HEK293 (cell line): Measurements from ENCODE around the gene CLDN24.

Experiments used
- CTCF ChIA-PET: fragments of 350-600 bp; formaldehyde crosslinking; extraction: SDS; loops from one replicate; lab custom pipeline; 2021; ENCODE audit warnings: antibody characterized with exemption; lab: Yijun Ruan, JAX
- POLR2A ChIA-PET: fragments of 300-600 bp; formaldehyde crosslinking; extraction: SDS; loops from one replicate; lab custom pipeline; 2020; ENCODE audit warnings: antibody characterized with exemption, inconsistent platforms; lab: Yijun Ruan, JAX
- H3K27ac ChIP-seq: fragments of 200-500 bp; sonication (Bioruptor generic); 2 replicates; pipeline ENCODE4 v1.5.1; 2014; ENCODE audit warnings: low read depth, low read length, control low read depth, inconsistent platforms; ENCODE audit errors: extremely low read depth
- H3K36me3 ChIP-seq, 2 experiments: fragments of 200-500 bp in 1 of 2; sonication (Bioruptor generic) in 1 of 2; 1 replicate in 1 of 2; 2 replicates in 1 of 2; pipeline ENCODE4 v1.5.1; 2014 to 2017; ENCODE audit warnings: inconsistent platforms in 2 of 2, low read length in 2 of 2; ENCODE audit not compliant: control insufficient read depth in 2 of 2, insufficient read depth in 1 of 2
- H3K4me1 ChIP-seq: fragments of 200-500 bp; sonication (Bioruptor generic); 2 replicates; pipeline ENCODE4 v1.5.1; 2014; ENCODE audit warnings: mild to moderate bottlenecking, low read length, inconsistent platforms; ENCODE audit not compliant: control insufficient read depth, insufficient read depth
- H3K4me3 ChIP-seq: 2 replicates; pipeline ENCODE4 v1.5.1; 2011; ENCODE audit warnings: low read depth, mild to moderate bottlenecking, control low read depth, low read length, moderate library complexity
- H3K9me3 ChIP-seq: fragments of 200-500 bp; sonication (Bioruptor generic); 2 replicates; pipeline ENCODE4 v1.5.1; 2014; ENCODE audit warnings: low read depth, low read length, inconsistent platforms; ENCODE audit not compliant: control insufficient read depth, insufficient read depth
- FEZF1 ChIP-seq: fragments of 450-650 bp; formaldehyde crosslinking; IDR thresholded peaks from 2 replicates; pipeline ENCODE4 v1.5.1; 2016; ENCODE audit warnings: missing biosample characterization, missing genetic modification characterization
- HOXC10 ChIP-seq: sonication (generic); formaldehyde crosslinking; IDR thresholded peaks from 2 replicates; pipeline ENCODE4 v1.8.1; 2023; ENCODE audit warnings: mild to moderate bottlenecking, missing genetic modification reagents
- KLF10 ChIP-seq: fragments of 450-650 bp; IDR thresholded peaks from 2 replicates; pipeline ENCODE4 v1.5.1; 2018; ENCODE audit warnings: missing biosample characterization, mild to moderate bottlenecking, missing genetic modification characterization
- ZNF112 ChIP-seq: fragments of 450-650 bp; formaldehyde crosslinking; IDR thresholded peaks from 2 replicates; pipeline ENCODE4 v1.5.0; 2017; ENCODE audit warnings: missing biosample characterization, missing genetic modification characterization
- ZNF169 ChIP-seq: fragments of 450-650 bp; formaldehyde crosslinking; IDR thresholded peaks from 2 replicates; pipeline ENCODE4 v1.5.1; 2016; ENCODE audit warnings: missing biosample characterization, missing genetic modification characterization
- ZNF19 ChIP-seq: fragments of 450-650 bp; formaldehyde crosslinking; IDR thresholded peaks from 2 replicates; pipeline ENCODE4; 2016; ENCODE audit warnings: missing biosample characterization, missing genetic modification characterization, low read depth
- ZNF211 ChIP-seq: fragments of 450-650 bp; formaldehyde crosslinking; IDR thresholded peaks from 2 replicates; pipeline ENCODE4 v1.5.1; 2016; ENCODE audit warnings: low read depth, missing biosample characterization, missing genetic modification characterization
- ZNF292 ChIP-seq: fragments of 450-650 bp; formaldehyde crosslinking; IDR thresholded peaks from 2 replicates; pipeline ENCODE4 v1.5.1; 2016; ENCODE audit warnings: low read depth, missing biosample characterization, missing genetic modification characterization, borderline replicate concordance
- ZNF335 ChIP-seq: fragments of 450-650 bp; formaldehyde crosslinking; conservative IDR thresholded peaks from 2 replicates; pipeline ENCODE4 v1.5.1; 2016; ENCODE audit warnings: missing biosample characterization, missing genetic modification characterization
- ZNF416 ChIP-seq: fragments of 450-650 bp; formaldehyde crosslinking; IDR thresholded peaks from 2 replicates; pipeline ENCODE4 v1.5.1; 2016; ENCODE audit warnings: missing biosample characterization, missing genetic modification characterization
- ZNF473 ChIP-seq: fragments of 450-650 bp; formaldehyde crosslinking; IDR thresholded peaks from 2 replicates; pipeline ENCODE4 v1.5.1; 2017; ENCODE audit warnings: missing biosample characterization, missing genetic modification characterization
- ZNF548 ChIP-seq: fragments of 450-650 bp; formaldehyde crosslinking; IDR thresholded peaks from 2 replicates; pipeline ENCODE4 v1.5.1; 2016; ENCODE audit warnings: missing biosample characterization, missing genetic modification characterization
- ZNF558 ChIP-seq: fragments of 450-650 bp; formaldehyde crosslinking; IDR thresholded peaks from 2 replicates; pipeline ENCODE4 v1.5.1; 2016; ENCODE audit warnings: missing biosample characterization, missing genetic modification characterization
- ZNF623 ChIP-seq: fragments of 450-650 bp; formaldehyde crosslinking; IDR thresholded peaks from 2 replicates; pipeline ENCODE4 v1.5.1; 2016; ENCODE audit warnings: missing biosample characterization, missing genetic modification characterization
- ZNF626 ChIP-seq: fragments of 450-650 bp; sonication (Bioruptor Pico); formaldehyde crosslinking; IDR thresholded peaks from 2 replicates; pipeline ENCODE4 v1.5.1; 2018; ENCODE audit warnings: missing biosample characterization, missing genetic modification characterization, inconsistent platforms
- ZNF654 ChIP-seq: fragments of 450-650 bp; formaldehyde crosslinking; IDR thresholded peaks from 2 replicates; pipeline ENCODE4 v1.5.1; 2016; ENCODE audit warnings: low read depth, missing biosample characterization, missing genetic modification characterization
- ZNF837 ChIP-seq: fragments of 450-650 bp; formaldehyde crosslinking; IDR thresholded peaks from 2 replicates; pipeline ENCODE4 v1.5.1; 2016; ENCODE audit warnings: missing biosample characterization, missing genetic modification characterization
- TF ChIP-seq, protein P1 (sequence below): fragments of 450-650 bp; formaldehyde crosslinking; IDR thresholded peaks from 2 replicates; pipeline ENCODE4 v1.5.1; 2016; ENCODE audit warnings: missing biosample characterization, missing genetic modification characterization
- TF ChIP-seq, protein P2 (sequence below): fragments of 450-650 bp; formaldehyde crosslinking; IDR thresholded peaks from 2 replicates; pipeline ENCODE4; 2016; ENCODE audit warnings: missing biosample characterization, missing genetic modification characterization
- TF ChIP-seq, protein P3 (sequence below): fragments of 450-650 bp; formaldehyde crosslinking; conservative IDR thresholded peaks from 2 replicates; pipeline ENCODE4 v1.5.1; 2016; ENCODE audit warnings: low read depth, missing biosample characterization, missing genetic modification characterization
- TF ChIP-seq, protein P4 (sequence below): fragments of 450-650 bp; formaldehyde crosslinking; IDR thresholded peaks from 2 replicates; pipeline ENCODE4 v1.5.1; 2016; ENCODE audit warnings: missing biosample characterization, missing genetic modification characterization

Gene CLDN24

DNA sequence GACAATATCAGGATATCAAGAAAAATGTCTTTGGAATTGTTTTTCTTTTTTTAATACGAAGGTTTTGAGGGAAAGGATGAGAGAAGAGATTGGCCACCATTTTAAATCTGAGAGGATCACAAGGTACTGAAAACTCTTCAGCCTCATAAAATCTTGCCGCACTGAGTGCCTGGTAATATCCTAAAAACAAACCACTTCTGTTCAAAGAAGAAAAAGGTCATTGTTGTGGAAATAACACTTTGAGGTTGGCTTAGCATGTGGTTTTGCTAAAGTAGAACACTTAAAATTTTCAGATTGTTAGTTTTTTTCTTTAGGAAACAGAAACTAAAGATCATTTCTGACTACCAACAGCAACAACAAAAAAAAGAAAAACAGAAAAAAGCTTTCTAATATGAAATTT is 1.1 kb downstream of the CLDN24 start:
- CTCF ChIA-PET = no interaction called here
- no peaks in the 10 kb centered on the region for H3K9me3 ChIP-seq
- TF ChIP-seq ZNF112 (tag by site-specific recombination) (no peak), ZNF292 (no peak), KLF10 (tag by site-specific recombination) (no peak), ZNF19 (tag by site-specific recombination) (no peak)
- TF ChIP-seq, protein P1, sequence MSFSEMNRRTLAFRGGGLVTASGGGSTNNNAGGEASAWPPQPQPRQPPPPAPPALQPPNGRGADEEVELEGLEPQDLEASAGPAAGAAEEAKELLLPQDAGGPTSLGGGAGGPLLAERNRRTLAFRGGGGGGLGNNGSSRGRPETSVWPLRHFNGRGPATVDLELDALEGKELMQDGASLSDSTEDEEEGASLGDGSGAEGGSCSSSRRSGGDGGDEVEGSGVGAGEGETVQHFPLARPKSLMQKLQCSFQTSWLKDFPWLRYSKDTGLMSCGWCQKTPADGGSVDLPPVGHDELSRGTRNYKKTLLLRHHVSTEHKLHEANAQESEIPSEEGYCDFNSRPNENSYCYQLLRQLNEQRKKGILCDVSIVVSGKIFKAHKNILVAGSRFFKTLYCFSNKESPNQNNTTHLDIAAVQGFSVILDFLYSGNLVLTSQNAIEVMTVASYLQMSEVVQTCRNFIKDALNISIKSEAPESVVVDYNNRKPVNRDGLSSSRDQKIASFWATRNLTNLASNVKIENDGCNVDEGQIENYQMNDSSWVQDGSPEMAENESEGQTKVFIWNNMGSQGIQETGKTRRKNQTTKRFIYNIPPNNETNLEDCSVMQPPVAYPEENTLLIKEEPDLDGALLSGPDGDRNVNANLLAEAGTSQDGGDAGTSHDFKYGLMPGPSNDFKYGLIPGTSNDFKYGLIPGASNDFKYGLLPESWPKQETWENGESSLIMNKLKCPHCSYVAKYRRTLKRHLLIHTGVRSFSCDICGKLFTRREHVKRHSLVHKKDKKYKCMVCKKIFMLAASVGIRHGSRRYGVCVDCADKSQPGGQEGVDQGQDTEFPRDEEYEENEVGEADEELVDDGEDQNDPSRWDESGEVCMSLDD (tag by site-specific recombination) = no peak
- no peak overlapping the region for H3K4me3 ChIP-seq
- H3K27ac ChIP-seq = no peak overlapping the region
- POLR2A ChIA-PET = no interaction called here
- no peaks in the 10 kb centered on the region for H3K4me1 ChIP-seq
- peaks cover 0 to 6% of the 10 kb centered on the region in 2 experiments; a peak in 1 of 3 replicates for H3K36me3 ChIP-seq

DNA sequence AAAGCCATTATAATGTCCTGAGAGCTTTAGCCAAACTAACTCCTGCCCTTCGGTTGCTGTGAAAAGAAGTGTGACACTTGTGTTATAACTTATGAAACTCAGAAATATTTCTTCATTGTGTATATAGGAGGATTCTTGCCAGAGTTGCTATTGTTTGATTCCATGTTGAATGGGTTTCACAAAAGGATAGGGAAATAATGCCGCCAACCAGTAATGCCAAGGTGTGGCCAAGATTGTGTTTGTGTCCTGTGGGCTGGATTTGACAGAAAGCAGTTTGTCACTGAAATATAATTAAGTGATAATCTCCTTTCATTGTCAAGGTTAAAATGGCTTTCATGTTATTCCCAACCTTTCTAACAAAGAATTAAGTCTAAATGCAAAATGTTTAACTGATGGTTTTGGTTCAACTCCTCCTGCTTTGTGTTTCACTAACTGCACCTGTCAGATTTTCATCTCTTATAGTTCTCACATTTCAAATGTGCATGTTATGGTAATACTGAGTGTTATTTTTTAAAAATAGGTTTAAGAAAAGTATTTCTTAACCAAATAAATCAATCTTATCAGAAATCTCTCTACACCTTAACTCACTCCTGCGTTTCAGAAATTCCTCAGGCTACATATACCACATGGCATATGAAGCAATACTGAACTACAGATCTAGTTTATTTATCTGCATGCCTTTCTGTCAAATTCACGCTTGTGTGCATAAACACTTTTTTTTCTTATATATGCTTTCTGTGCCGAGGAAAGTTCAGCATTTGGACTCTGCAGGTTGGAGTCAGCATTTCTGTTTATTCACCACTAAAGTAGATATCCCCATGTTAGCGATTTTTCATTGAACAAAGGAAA is 1.8 kb downstream of the CLDN24 start, which contains the start of gene CLDN22:
Gene CLDN22 (minus strand): TSS at position 66 of the 849 bp plus-strand sequence. CDS start 58 bp downstream, at position 8.
- CTCF ChIA-PET = no interaction called here
- POLR2A ChIA-PET = no interaction called here
- H3K4me3 ChIP-seq = no peak within 1 kb of the TSS

DNA sequence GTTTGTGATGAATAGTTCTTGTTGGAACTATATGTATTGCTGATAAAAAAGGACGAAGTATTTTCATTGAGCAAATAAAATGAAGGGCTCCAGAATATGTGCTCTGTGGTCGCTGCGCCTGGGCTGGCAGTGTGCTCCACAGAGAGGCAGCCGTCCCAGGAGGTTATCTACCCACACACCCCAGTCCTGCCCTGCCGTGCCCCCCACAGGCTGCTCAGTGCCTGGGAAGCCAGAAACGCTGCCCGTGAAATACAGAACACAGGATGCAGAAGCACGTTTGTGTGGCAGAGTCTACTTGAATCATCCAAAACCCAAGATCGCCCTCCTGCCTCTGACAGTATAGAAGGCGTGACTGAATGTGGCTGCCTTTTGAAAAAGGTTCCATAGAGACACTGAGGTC is 3.6 kb downstream of the CLDN24 start:
- TF ChIP-seq, protein P2, sequence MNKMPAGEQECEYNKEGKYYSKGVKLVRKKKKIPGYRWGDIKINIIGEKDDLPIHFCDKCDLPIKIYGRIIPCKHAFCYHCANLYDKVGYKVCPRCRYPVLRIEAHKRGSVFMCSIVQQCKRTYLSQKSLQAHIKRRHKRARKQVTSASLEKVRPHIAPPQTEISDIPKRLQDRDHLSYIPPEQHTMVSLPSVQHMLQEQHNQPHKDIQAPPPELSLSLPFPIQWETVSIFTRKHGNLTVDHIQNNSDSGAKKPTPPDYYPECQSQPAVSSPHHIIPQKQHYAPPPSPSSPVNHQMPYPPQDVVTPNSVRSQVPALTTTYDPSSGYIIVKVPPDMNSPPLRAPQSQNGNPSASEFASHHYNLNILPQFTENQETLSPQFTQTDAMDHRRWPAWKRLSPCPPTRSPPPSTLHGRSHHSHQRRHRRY (tag by site-specific recombination) = no peak
- TF ChIP-seq ZNF473 (tag by site-specific recombination) (no peak), ZNF211 (no peak)
- TF ChIP-seq, protein P3, sequence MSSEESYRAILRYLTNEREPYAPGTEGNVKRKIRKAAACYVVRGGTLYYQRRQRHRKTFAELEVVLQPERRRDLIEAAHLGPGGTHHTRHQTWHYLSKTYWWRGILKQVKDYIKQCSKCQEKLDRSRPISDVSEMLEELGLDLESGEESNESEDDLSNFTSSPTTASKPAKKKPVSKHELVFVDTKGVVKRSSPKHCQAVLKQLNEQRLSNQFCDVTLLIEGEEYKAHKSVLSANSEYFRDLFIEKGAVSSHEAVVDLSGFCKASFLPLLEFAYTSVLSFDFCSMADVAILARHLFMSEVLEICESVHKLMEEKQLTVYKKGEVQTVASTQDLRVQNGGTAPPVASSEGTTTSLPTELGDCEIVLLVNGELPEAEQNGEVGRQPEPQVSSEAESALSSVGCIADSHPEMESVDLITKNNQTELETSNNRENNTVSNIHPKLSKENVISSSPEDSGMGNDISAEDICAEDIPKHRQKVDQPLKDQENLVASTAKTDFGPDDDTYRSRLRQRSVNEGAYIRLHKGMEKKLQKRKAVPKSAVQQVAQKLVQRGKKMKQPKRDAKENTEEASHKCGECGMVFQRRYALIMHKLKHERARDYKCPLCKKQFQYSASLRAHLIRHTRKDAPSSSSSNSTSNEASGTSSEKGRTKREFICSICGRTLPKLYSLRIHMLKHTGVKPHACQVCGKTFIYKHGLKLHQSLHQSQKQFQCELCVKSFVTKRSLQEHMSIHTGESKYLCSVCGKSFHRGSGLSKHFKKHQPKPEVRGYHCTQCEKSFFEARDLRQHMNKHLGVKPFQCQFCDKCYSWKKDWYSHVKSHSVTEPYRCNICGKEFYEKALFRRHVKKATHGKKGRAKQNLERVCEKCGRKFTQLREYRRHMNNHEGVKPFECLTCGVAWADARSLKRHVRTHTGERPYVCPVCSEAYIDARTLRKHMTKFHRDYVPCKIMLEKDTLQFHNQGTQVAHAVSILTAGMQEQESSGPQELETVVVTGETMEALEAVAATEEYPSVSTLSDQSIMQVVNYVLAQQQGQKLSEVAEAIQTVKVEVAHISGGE = no peak
- no peaks in the 10 kb centered on the region for H3K9me3 ChIP-seq
- no peak overlapping the region for H3K4me3 ChIP-seq
- peaks cover 0 to 18% of the 10 kb centered on the region in 2 experiments; a peak in 1 of 3 replicates for H3K36me3 ChIP-seq
- ChIA-PET CTCF (no interaction called here), POLR2A (no interaction called here)
- no peaks in the 10 kb centered on the region for H3K4me1 ChIP-seq
- no peak overlapping the region for H3K27ac ChIP-seq

More for the DNA sequence above, 1.8 kb downstream of the CLDN24 start, which contains the start of gene CLDN22:
- no peaks in the 10 kb centered on the region for H3K4me1 ChIP-seq
- H3K27ac ChIP-seq = no peak within 1 kb of the TSS
- H3K36me3 ChIP-seq = peaks cover 0 to 6% of the 10 kb centered on the region in 2 experiments; a peak in 1 of 3 replicates
- TF ChIP-seq ZNF335 (tag by site-specific recombination) (no peak), ZNF416 (tag by site-specific recombination) (no peak), ZNF626 (no peak), ZNF654 (no peak), HOXC10 (CRISPR knock-in tag) (no peak), ZNF623 (no peak), ZNF169 (tag by site-specific recombination) (no peak), ZNF558 (tag by site-specific recombination) (no peak), FEZF1 (tag by site-specific recombination) (no peak), ZNF837 (tag by site-specific recombination) (no peak), ZNF548 (tag by site-specific recombination) (no peak)
- TF ChIP-seq, protein P4, sequence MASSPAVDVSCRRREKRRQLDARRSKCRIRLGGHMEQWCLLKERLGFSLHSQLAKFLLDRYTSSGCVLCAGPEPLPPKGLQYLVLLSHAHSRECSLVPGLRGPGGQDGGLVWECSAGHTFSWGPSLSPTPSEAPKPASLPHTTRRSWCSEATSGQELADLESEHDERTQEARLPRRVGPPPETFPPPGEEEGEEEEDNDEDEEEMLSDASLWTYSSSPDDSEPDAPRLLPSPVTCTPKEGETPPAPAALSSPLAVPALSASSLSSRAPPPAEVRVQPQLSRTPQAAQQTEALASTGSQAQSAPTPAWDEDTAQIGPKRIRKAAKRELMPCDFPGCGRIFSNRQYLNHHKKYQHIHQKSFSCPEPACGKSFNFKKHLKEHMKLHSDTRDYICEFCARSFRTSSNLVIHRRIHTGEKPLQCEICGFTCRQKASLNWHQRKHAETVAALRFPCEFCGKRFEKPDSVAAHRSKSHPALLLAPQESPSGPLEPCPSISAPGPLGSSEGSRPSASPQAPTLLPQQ (tag by site-specific recombination) = no peak
- H3K9me3 ChIP-seq = no peaks in the 10 kb centered on the region
